ENCODE results near the gene NR3C2. TPM values are rescaled to one million over a fixed set of nuclear protein-coding genes. Genes with fewer than 3 reads are reported as not detected.

The NR3C2 gene
- polyA plus RNA-seq, 1 of the 3 experiments (the other 2 are of a cell fraction), result 0.02 TPM

DNA sequence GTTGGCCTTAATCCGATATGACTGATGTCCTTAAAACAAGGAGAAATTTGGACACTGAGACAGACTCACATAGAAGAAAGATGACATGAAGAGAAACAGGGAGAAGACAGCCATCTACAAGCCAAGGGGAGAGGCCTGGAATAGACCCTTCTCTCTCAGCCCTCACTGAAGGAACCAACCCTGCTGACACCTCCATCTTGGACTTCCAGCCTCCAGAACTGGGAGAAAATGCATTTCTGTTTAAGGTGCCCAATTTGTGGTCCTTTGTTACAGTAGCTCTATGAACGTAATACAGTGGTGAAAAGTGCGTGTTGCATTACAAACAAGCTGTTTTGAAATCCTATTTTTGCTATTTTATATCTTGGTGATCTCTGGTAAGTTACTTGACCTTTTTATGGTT is 366.8 kb downstream of the NR3C2 start:
- H3K27me3 ChIP-seq (ENCODE audit: insufficient read depth), result no peaks in the 10 kb centered on the region
- peaks cover 0 to 16% of the 10 kb centered on the region in 2 experiments; a peak in 2 of 4 replicates for H3K4me1 ChIP-seq (ENCODE audit: control insufficient read depth in 1 of 2, insufficient read depth in 2 of 2, low read depth in 1 of 2, low read length in 1 of 2)
- no peak overlapping the region for H3K27ac ChIP-seq (ENCODE audit: low read depth in 2 of 2, low read length in 1 of 2)
- H3K36me3 ChIP-seq (replicated peaks in 1 of 2; ENCODE audit: control insufficient read depth in 1 of 2, insufficient read depth in 2 of 2, low read length in 1 of 2), result peaks cover 15 to 19% of the 10 kb centered on the region in 2 experiments
- H3K9me2 ChIP-seq, result no peaks in the 10 kb centered on the region
- H3K9ac ChIP-seq, result no peak overlapping the region
- H3F3A ChIP-seq (replicated peaks; ENCODE audit: insufficient read depth), result no peaks in the 10 kb centered on the region
- ChIA-PET CTCF (interaction anchor here (1.1 kb wide), 1 partner anchor 30 kb away, joined by 3 read pairs; no protein-coding TSS in a partner anchor), POLR2A (no interaction called here)
- no peak overlapping the region for H3K4me2 ChIP-seq
- no peaks in the 10 kb centered on the region for H3K9me3 ChIP-seq
- H2AFZ ChIP-seq (ENCODE audit: low read depth), result no peak overlapping the region
- no peak overlapping the region for H3K4me3 ChIP-seq (ENCODE audit: low read depth in 2 of 2, low read length in 1 of 2)
- TF ChIP-seq, protein P1, sequence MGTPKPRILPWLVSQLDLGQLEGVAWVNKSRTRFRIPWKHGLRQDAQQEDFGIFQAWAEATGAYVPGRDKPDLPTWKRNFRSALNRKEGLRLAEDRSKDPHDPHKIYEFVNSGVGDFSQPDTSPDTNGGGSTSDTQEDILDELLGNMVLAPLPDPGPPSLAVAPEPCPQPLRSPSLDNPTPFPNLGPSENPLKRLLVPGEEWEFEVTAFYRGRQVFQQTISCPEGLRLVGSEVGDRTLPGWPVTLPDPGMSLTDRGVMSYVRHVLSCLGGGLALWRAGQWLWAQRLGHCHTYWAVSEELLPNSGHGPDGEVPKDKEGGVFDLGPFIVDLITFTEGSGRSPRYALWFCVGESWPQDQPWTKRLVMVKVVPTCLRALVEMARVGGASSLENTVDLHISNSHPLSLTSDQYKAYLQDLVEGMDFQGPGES (IDR thresholded peaks at IDR 0.05; ENCODE audit: low read depth, low read length), result no peak
- TF ChIP-seq YY1 (IDR thresholded peaks at IDR 0.05; ENCODE audit: low read depth) (no peak), FOXJ3 (CRISPR knock-in tag; IDR thresholded peaks at IDR 0.05) (no peak), NFIC (IDR thresholded peaks at IDR 0.05; ENCODE audit: borderline replicate concordance) (no peak), POLR2AphosphoS5 (IDR thresholded peaks at IDR 0.05; ENCODE audit: low read depth, low read length) (no peak), JUND (IDR thresholded peaks at IDR 0.05) (no peak), EP300 (IDR thresholded peaks at IDR 0.05; ENCODE audit: borderline replicate concordance in 1 of 2, low read depth in 1 of 2, low read length in 1 of 2) (no peak), FOXM1 (IDR thresholded peaks at IDR 0.05; ENCODE audit: low read depth) (no peak), RAD21 (IDR thresholded peaks at IDR 0.05; ENCODE audit: low read length) (no peak), NRF1 (IDR thresholded peaks at IDR 0.05; ENCODE audit: low read depth, low read length) (no peak), MEF2A (IDR thresholded peaks at IDR 0.05; ENCODE audit: borderline replicate concordance, low read depth) (no peak), PBX3 (IDR thresholded peaks at IDR 0.05) (no peak), SIN3A (IDR thresholded peaks at IDR 0.05; ENCODE audit: borderline replicate concordance, low read depth, low read length) (no peak), TEAD4 (IDR thresholded peaks at IDR 0.05; ENCODE audit: borderline replicate concordance, insufficient read depth) (no peak)
- TF ChIP-seq, protein P2, sequence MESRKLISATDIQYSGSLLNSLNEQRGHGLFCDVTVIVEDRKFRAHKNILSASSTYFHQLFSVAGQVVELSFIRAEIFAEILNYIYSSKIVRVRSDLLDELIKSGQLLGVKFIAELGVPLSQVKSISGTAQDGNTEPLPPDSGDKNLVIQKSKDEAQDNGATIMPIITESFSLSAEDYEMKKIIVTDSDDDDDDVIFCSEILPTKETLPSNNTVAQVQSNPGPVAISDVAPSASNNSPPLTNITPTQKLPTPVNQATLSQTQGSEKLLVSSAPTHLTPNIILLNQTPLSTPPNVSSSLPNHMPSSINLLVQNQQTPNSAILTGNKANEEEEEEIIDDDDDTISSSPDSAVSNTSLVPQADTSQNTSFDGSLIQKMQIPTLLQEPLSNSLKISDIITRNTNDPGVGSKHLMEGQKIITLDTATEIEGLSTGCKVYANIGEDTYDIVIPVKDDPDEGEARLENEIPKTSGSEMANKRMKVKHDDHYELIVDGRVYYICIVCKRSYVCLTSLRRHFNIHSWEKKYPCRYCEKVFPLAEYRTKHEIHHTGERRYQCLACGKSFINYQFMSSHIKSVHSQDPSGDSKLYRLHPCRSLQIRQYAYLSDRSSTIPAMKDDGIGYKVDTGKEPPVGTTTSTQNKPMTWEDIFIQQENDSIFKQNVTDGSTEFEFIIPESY (IDR thresholded peaks at IDR 0.05; ENCODE audit: borderline replicate concordance, low read depth), result no peak
- TF ChIP-seq, protein P3, sequence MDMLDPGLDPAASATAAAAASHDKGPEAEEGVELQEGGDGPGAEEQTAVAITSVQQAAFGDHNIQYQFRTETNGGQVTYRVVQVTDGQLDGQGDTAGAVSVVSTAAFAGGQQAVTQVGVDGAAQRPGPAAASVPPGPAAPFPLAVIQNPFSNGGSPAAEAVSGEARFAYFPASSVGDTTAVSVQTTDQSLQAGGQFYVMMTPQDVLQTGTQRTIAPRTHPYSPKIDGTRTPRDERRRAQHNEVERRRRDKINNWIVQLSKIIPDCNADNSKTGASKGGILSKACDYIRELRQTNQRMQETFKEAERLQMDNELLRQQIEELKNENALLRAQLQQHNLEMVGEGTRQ (IDR thresholded peaks at IDR 0.05; ENCODE audit: borderline replicate concordance, low read depth, low read length), result no peak
- TF ChIP-seq, protein P4, sequence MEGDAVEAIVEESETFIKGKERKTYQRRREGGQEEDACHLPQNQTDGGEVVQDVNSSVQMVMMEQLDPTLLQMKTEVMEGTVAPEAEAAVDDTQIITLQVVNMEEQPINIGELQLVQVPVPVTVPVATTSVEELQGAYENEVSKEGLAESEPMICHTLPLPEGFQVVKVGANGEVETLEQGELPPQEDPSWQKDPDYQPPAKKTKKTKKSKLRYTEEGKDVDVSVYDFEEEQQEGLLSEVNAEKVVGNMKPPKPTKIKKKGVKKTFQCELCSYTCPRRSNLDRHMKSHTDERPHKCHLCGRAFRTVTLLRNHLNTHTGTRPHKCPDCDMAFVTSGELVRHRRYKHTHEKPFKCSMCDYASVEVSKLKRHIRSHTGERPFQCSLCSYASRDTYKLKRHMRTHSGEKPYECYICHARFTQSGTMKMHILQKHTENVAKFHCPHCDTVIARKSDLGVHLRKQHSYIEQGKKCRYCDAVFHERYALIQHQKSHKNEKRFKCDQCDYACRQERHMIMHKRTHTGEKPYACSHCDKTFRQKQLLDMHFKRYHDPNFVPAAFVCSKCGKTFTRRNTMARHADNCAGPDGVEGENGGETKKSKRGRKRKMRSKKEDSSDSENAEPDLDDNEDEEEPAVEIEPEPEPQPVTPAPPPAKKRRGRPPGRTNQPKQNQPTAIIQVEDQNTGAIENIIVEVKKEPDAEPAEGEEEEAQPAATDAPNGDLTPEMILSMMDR (IDR thresholded peaks at IDR 0.05), result no peak
- no peaks in the 10 kb centered on the region for H4K20me1 ChIP-seq (ENCODE audit: insufficient read depth)
- 92% methylated on average over 3 of the region's 3 CpGs for WGBS (ENCODE audit: low lambda C conversion rate)
- H3K79me2 ChIP-seq (ENCODE audit: insufficient read depth), result no peaks in the 10 kb centered on the region
- no peak for DNase-seq

All from SK-N-SH (cell line).